Kidney glomerular epithelial cell (primary cell): Measurements from ENCODE around the gene KRTAP5-6.
"Not testable (repeated sequence)": the region's sequence is repeated elsewhere in the genome, so short reads cannot be mapped to it uniquely, and the experiment has no call there.

Source experiments
- DNase-seq: peaks from one replicate; lab custom pipeline; 2025; lab: John Stamatoyannopoulos, UW

The KRTAP5-6 gene

DNA sequence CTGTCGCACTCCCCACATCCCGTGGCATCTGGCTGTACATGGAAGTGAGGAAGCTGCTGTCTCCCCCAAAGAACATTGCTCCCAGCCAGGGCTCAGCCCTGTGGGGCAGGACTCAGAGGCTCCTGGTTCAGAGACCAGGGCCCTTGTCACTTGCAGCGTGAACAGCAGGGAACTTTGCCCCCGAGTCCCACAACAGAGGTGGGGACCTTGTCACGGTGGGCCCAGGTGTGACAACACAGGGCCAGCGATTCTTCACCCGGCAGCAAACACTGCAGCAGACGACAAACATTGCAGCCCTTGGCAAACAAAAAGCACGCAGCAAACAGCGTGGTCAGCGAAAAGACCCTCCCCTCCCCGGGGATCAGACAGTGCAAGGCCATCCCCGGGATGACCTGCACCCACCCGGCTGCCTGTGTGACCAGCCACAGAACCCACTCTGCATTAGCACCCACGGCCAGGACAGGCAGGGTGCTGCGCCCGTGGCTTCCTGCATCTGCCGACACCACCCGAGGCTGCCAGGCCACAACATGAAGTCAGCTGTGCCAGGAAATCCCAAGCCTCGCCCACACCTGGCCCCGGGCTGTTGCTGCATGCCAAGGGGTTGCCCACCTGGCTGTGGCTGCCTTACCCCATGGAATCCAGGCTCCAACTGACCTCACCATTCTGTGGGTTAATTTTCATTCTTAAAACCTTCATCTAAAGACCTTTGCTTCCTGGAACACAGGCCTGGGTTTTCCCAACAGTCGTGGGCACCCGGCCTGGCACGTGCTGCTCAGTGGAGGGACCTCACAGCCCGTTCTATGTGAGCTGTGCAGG, 35.3 kb upstream of the KRTAP5-6 start:
- DNase-seq = not testable (repeated sequence)

DNA sequence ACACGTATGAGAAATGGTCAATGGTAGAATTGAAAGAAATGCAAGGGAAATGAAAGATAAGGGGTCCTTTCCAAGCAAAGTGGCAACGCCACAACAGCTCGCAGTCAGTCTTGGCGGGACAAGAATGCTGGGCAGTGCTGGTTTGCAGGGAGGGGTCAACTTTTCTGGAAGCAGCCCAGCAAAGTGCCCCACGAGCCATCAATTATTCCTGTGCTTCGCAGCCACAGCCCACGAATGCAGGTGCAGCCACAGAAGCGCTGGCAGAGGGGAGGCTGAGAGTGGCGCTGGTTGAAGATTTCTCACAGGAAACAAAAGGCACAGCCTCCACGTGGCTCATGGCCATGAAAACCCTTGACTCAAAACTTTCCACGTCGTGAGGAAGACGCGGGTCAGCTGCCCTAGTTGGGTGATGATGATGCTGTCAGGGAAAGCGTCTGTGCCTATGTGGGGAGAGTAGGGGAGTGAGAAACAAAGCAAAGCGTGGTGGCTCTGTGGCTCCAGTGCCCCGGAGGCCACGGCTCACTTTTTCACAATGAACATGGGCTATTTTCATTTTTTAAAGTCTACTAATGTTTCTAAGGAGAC, 34.2 kb upstream of the KRTAP5-6 start:
- not testable (repeated sequence) for DNase-seq

DNA sequence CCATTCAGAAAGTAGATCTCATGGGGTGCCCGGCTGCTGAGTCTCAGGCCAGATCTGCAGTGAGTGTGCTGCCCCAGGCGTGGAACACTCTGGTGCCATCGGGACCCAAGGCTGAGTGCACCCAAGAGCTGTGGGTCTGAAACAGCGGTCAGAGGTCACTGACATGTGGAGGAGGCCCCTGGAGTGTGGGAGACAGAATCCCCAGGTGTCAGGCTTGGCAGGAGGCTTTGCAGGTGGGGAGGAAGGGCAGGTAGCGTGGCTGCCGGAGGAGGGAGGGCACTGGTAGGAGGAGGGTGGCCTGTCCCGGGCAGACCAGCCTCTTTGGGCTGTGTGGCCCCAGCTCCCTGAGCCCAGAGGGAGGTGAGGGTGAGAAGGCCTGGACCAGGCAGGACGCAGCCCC, 31.7 kb upstream of the KRTAP5-6 start:
- no peak for DNase-seq

DNA sequence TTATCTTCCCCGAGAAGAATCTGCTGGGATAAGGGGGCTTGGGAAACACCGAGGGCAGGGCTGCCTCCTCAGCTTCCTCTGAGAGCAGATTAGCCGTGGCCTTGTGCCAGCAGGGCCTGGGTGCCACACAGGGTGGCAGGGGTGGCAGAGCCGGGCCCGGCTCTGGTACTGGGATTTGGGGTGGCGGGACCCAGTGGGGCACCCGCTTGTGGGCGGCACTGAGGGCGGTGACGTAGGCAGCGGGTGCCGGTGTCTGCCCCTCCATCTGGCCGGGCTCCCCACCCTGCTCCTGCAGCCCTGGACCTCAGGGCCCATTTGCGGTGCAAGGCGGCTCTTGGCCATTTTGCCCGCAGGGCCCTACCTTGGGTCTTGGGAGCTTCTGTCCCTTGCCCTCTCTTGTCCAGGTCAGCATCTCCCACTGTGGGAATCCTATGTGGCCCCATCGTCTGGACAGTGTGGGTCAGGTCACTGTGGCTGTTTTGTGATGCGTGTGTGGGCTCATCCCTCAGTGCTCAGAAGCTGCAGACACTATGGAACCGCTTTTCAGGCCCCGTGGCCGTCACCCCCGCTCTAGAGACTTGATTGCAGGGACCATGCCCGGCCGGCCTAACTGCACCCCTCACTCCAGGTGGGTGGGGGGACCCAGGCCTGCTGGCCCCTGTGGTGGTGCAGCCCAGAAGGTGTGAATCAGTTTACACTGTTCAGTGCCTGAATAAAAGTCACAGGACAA, 29.7 kb upstream of the KRTAP5-6 start:
- DNase-seq = no peak

DNA sequence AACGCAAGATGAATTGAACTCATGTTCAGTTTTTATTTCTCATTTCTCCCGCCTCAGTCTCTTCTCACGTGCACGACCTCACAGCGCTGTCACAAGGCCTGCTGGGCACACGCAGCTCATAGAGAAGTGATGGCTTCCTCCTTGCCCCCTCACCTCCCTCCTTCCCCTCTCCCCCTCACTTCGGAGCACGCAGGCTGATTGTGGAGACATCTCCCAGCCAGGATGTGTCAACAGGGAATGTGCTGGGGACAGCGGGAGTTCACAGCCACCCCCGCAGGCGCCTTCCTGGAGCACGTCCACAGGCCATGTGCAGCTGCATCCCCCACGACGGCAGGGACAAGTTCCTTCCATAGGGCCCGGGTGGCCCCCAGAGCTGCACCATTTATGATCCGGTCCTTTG, 29.1 kb upstream of the KRTAP5-6 start:
- DNase-seq = no peak

DNA sequence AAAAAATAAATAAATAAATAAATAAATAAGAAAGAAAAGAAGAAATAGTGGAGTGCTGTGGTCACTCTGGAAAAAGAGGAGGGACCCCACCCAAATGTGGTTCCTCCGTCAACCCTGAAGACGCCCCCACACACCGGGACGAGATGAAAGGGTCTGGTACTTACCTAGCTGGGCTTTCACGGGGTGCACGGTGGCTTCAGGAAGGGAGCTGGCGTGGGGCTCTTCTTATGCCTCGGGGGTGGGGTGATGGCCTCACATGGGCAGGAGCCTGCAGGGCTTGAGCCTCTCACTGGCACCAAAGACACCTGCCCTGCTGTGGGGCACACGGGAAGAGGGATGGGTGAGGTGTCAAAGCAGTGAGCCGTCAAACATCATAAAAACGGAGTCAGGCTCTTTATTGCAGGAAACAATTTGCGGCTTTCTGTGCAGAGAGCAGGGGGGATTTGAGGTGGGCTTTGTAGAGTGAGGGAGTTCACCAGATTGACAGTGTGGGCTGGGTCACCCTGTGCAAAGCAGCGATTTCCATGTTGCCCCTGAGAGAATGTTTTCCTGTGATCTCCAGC, 28.0 kb upstream of the KRTAP5-6 start:
- no peak for DNase-seq

DNA sequence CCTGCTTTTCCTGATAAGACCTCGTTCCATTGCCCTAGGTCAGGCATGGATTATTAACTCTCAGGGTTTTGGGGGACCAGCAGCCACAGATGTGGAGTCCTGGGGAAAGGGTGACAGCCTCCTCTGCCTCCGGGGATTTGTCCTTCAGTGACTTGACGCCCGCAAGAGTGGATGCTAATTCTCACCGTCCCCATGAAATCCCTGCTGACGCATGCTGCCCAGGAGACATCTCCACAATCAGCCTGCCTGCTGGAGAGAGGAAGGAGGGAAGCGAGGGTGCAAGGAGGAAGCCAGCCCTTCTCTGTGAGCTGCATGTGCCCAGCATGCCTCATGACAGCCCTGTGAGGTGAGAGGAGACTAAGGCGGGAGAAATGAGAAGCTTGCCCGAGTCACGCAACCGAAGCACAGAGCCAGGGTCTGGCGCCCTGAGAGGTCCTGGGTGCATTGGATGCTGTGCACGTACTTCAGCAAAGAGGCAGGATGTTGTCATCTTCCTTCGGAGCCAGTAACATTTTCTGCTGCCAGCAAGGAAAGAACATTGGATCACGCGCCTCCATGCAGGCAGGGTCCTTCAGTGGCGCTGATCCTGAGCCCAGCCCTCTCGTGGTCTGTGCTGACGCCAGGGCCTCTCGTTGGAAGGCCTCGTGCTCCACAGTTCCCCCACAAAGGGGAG, 27.3 kb upstream of the KRTAP5-6 start:
- no peak for DNase-seq

DNA sequence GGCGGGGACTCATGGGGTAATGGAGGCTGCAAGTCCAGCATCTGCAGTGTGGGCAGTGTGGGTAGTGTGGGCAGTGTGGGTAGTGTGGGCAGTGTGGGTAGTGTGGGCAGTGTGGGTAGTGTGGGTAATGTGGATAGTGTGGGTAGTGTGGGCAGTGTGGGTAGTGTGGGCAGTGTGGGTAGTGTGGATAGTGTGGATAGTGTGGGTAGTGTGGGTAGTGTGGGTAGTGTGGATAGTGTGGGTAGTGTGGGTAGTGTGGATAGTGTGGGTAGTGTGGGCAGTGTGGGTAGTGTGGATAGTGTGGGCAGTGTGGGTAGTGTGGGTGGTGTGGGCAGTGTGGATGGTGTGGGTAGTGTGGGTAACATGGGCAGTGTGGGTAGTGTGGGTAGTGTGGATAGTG, 26.5 kb upstream of the KRTAP5-6 start:
- not testable (repeated sequence) for DNase-seq

DNA sequence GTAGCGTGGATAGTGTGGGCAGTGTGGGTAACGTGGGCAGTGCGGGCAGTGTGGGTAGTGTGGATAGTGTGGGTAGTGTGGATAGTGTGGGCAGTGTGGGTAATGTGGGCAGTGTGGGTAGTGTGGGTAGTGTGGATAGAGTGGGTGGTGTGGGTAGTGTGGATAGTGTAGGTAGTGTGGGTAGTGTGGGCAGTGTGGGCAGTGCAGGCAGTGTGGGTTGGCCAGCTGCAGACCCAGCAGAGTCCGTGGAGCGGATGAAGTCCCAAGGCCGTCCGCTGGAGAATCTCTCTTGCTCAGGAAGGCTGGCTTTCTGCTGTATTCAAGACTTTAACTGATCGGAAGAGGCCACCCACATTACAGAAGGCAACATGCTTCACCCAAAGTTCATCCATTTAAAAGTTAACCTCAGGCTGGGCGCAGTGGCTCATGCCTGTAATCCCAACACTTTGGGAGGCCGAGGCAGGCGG, 26.1 kb upstream of the KRTAP5-6 start:
- no peak for DNase-seq

DNA sequence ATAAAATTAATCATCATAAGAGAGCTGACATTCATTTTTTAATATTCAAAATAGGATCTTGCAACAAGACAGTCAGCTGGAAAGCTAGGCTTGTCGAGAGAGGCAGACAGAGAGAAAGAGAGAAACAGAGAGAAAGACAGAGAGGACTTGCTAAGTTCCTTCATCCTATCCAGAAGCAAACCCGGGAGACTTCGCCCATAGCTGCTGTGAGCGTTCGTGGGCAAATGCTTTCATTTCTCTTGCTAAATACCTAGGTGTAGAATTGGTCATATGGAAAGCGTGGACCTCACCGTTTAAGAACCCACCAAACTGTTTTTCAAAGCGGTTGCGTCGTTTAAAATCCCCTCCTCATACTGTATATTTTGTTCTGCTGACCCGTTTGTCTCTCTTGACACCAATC, 25.3 kb upstream of the KRTAP5-6 start:
- DNase-seq = no peak

DNA sequence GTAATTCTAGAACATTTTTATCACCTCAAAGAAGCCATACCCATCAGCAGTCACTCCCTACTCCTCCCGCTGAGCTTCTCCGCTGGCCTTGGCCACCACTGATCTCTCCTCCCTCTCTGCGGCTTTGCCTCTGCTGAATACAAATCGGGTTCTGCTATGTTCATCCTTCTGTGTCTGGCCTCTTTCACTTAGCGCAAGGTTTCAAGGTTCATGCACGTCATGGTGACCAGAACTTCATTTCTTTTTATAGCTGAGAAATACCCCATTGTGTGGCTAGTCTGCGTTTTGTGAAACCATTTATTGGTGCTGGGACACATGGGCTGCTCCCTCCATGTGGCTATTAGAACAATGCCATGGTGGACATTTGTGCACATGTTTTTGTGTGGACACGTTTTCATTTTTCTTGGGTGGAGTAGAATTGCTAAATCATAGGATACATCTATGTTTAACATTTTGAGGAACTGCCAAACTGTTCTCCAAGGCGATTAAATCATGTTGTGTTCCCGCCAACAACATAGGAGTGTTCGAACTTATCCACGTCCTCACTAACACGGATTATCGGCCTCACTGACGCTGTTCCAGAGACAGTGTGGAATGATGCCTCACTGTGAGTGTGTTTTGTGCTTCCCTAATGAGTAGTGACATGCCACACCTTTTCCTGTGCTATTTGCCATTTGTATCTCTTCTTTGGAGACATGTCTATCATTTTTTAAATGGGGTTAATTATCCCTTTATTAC, 24.2 kb upstream of the KRTAP5-6 start:
- DNase-seq = no peak

DNA sequence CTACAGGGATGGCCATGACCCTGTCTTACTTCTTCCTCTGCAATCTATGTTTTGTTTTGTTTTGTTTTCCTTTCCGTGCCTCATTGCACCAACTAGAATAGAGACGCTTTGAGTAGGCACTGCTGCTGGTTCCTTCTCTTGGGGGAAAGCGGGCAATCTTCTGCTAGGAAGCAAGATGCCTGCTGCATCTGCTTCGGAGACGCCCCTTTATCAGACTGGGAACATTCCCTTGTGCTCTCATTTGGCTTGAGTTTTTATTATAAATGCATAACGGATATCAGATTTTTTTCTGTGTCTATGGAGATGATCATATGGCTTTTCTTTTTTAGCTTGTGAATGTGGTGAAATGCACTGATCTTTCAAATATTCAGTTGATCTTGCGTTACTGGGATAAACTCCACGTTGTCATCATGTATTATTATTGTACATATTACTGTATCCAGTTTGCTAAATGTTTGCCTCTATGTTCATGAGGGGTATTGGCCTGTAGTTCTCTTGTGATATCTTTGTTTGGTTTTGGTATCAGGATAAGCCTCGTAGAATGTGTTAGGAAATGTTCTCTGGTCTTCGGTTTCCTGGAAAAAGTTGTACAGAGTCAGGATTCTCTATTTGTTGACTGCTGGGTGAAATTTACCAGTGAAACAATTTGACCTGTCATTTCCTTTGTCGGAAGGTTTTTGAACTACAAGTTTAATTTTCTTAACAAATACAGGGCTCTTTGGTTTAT, 23.4 kb upstream of the KRTAP5-6 start:
- no peak for DNase-seq

DNA sequence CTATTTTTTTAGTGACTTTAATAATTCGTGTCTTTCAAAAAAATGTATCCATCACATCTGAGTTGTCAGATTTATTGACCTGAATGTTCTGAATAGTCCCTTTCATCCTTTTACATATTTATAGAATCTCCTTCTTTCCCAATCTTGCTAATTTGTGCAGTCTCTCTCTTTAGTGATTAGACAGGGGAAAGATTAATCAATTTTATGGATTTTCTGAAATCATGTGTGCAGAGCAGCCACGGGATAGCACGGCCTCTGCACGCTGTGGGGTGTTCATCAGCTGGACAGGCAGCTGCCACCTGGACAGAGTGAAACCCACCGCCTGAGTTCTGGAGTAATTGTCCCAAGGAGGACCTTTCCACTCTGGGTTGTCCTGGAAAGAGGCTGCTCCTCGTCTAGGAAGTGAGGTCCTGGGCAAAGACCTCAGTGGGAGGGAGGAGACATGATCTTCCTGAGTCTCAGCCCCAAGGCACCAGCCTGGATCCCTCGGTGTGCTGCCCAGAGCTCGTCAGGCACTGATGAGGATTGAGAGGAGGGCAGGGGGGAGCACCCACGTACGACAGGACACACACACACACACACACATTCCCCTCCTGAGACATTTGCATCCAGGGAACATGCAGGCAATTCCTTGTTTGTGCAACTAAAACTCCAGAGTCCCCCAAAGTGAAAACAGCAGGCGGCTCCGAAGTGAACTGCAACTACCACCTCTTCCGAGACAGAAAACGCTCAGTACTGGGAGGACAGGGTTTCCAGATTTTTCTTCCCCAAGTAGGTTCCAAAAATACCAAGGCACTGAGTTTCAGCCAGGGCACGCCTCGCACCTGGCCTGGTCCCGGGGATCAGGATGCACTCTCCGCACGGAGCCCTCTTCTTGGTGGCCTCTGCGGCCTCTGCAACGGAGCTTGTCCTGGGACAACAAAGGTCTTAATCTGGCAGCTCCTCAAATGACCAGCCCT, 22.5 kb upstream of the KRTAP5-6 start:
- DNase-seq = no peak

DNA sequence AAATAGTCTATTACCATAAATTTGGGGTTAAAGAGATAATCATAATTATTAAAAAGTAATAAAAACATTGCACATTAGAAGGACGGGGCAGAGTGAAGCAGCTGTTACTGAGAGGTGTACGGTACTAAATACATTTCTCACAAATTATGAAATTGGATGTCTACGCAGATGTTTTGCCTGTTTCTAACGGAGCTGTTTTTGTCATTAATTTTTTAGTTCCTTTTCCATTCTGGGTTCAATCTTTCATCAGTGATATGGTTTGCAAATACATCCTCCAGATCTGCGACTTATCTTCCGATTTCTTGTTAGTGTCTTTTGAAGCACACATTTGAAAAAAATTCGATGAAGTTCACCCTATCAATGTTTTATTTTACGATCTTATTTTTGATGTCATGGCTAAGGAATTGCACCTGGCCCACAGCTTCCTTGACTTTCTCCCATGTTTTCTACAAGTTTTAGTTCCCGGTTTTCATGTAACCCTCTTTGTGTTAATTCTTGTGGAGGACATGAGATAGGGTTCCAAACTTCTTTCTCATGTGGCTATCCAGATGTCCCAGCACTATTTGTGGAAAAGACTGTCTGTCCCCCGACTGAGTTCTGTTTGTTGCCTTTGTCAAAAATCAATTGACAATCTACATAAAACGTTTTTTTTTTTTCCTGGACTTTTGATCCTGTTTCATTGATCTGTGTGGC, 21.3 kb upstream of the KRTAP5-6 start:
- DNase-seq = no peak

DNA sequence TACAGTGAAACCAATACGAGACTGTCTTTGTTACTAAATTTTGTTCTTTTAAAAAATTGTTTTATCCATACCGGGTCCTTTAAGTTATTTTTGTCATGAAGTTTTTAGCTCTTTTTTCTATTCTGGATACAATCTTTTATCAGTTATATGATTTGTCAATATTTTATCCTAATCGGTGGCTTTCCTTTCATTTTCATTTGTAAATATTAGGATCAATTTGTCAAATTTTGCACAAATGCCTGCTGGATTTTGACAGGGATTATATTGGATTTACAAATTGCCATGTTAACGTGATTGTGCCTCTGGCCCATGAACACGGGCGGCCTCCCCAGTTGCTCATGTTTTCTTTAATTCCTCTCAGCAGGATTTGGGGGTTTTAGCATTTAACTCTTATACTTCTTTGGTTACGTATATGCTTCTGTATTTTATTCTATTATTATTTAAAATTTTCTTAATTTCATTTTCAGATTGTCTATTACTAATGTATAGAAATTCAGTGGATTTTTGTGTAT, 20.7 kb upstream of the KRTAP5-6 start:
- no peak for DNase-seq

DNA sequence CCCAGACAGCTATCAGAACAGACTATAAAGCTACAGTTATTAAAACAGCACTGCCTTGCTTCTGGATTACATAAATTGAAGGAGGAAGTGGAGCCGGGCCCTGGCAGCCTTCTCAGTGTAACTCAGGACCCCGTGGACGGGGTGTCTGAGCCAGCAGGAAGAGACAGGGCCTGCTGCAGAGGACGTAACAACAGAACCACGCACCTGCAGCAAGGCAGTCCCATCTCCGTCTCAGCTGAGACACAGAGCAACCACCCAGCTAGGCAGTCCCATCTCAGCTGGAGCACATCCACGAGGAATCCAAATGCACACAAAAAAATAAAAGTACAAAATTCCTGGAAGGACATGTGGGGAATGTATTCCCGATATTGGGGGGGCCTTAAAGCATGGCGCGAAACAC, 17.1 kb upstream of the KRTAP5-6 start:
- no peak for DNase-seq

DNA sequence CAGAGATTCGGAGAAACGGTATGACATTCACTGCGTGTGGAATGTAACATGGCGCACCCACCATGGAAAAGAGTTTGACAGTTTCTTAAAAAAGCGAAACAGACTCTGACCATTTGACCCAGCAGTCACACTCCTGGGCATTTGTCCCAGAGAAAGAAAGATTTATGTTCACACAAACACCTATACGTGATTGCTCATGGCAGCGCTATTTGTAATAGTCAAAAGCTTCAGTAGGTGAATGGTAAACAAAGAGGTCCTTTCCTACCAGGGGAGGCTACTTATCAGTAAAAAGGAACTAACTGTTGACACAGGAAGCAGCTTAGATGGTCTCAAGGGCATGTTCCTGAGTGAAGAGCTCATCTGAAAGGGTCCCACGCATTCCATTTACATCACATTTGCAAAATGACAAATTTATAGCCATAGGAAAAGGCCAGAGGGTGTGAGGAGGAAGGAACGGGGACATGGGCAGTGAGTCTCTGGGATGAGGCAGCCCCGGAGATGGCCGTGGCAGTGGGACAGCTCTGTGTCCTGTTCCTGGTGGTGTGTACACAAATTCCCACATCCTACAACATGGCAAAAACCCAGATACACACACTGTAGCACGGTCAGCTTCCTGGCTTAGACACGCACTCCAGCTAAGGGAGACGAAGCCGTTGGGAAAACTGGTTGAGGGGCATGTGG, 14.6 kb upstream of the KRTAP5-6 start:
- no peak for DNase-seq

DNA sequence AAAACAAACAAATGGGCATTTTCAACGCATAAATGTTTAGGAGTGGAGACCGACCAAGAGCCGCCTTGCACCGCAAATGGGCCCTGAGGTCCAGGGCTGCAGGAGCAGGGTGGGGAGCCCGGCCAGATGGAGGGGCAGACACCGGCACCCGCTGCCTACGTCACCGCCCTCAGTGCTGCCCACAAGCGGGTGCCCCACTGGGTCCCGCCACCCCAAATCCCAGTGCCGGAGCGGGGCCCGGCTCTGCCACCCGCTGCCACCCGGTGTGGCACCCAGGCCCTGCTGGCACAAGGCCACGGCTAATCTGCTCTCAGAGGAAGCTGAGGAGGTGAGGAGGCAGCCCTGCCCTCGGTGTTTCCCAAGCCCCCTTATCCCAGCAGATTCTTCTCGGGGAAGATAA, 13.8 kb upstream of the KRTAP5-6 start:
- DNase-seq = not testable (repeated sequence)
